Keratinocyte (primary cell): ENCODE data around the gene PTPRN2.

ENCODE experiments used
- CTCF ChIP-seq, 3 experiments: IDR thresholded peaks in 1 of 3; conservative IDR thresholded peaks in 1 of 3; optimal IDR thresholded peaks in 1 of 3; 2 replicates in 2 of 3; 3 replicates in 1 of 3; pipeline versions ENCODE3 to v1.5.1; 2011; ENCODE audit warnings: low read length in 3 of 3, mild to moderate bottlenecking in 3 of 3, moderate library complexity in 2 of 3, control low read depth in 1 of 3, inconsistent platforms in 1 of 3; ENCODE audit not compliant: insufficient read depth in 2 of 3; ENCODE audit errors: extremely low read depth in 1 of 3
- EZH2 ChIP-seq: IDR thresholded peaks from one replicate; pipeline ENCODE4 v1.6.1; 2012; ENCODE audit warnings: inconsistent platforms, mild to moderate bottlenecking, low read length, moderate library complexity

GRCh38 chr7:157830331-157830730 lies 757.3 kb downstream of the PTPRN2 start:
- TF ChIP-seq CTCF (optimal IDR thresholded peaks at IDR 0.05 in 1 of 3, IDR thresholded peaks at IDR 0.05 in 1 of 3, conservative IDR thresholded peaks at IDR 0.05 in 1 of 3; ENCODE audit: extremely low read depth in 1 of 3, insufficient read depth in 2 of 3, low read length in 3 of 3) = no peak
- TF ChIP-seq EZH2 = no peak
